Liver (tissue), 9 donors: ENCODE results near the gene NOS1. TPM values are rescaled to one million over a fixed set of nuclear protein-coding genes. Genes with fewer than 3 reads are reported as not detected.

Experiments
- DNase-seq: peaks from one replicate; pipeline ENCODE4 v3.0.0-alpha.2; 2017; ENCODE audit warnings: low spot score
- H3K27ac ChIP-seq, 2 donors: one replicate each; pipeline ENCODE4 v1.7.0; 2013; ENCODE audit warnings: inconsistent platforms in 2 of 2, low read length in 2 of 2, control low read depth in 1 of 2, low read depth in 1 of 2, mild to moderate bottlenecking in 1 of 2
- H3K27me3 ChIP-seq, 4 donors: one replicate each; pipeline versions ENCODE4 v1.6.1 to v1.7.0; 2013; ENCODE audit warnings: low read length in 3 of 4, inconsistent platforms in 1 of 4, mild to moderate bottlenecking in 1 of 4, moderate library complexity in 1 of 4; ENCODE audit not compliant: control insufficient read depth in 4 of 4, insufficient read depth in 4 of 4
- H3K36me3 ChIP-seq, 4 donors: one replicate each; pipeline versions ENCODE4 v1.6.1 to v1.7.0; 2013; ENCODE audit warnings: low read length in 3 of 4, mild to moderate bottlenecking in 3 of 4, low read depth in 1 of 4, moderate library complexity in 1 of 4; ENCODE audit not compliant: control insufficient read depth in 4 of 4, insufficient read depth in 3 of 4
- H3K4me1 ChIP-seq, 4 donors: one replicate each; pipeline versions ENCODE4 v1.6.1 to v1.7.0; 2013; ENCODE audit warnings: low read length in 3 of 4, mild to moderate bottlenecking in 3 of 4, moderate library complexity in 1 of 4; ENCODE audit not compliant: control insufficient read depth in 4 of 4, insufficient read depth in 4 of 4
- H3K4me3 ChIP-seq, 3 donors: one replicate each; pipeline versions ENCODE4 v1.6.1 to v1.7.0; 2013; ENCODE audit warnings: low read length in 3 of 3, control low read depth in 1 of 3, low read depth in 1 of 3, mild to moderate bottlenecking in 1 of 3
- H3K9ac ChIP-seq, 2 donors: one replicate each; pipeline ENCODE4 v1.7.0; 2013; ENCODE audit warnings: low read length in 2 of 2, mild to moderate bottlenecking in 2 of 2, moderate library complexity in 2 of 2, control low read depth in 1 of 2, low read depth in 1 of 2
- H3K9me3 ChIP-seq, 4 donors: one replicate each; pipeline versions ENCODE4 v1.6.1 to v1.7.0; 2013; ENCODE audit warnings: low read length in 3 of 4; ENCODE audit not compliant: control insufficient read depth in 4 of 4
- ATF3 ChIP-seq: IDR thresholded peaks from 2 replicates; pipeline ENCODE4 v1.6.1; 2016; ENCODE audit warnings: antibody characterized with exemption
- EGR1 ChIP-seq, 2 donors: IDR thresholded peaks; 2 replicates each; pipeline ENCODE4 v1.6.1; 2016 to 2018; ENCODE audit warnings: antibody characterized with exemption in 2 of 2, low read depth in 2 of 2
- FOXA2 ChIP-seq: IDR thresholded peaks from 2 replicates; pipeline ENCODE4 v1.6.1; 2016; ENCODE audit warnings: antibody characterized with exemption
- GABPA ChIP-seq, 2 donors: IDR thresholded peaks in 1 of 2; conservative IDR thresholded peaks in 1 of 2; 2 replicates each; pipeline ENCODE4 v1.6.1; 2016; ENCODE audit warnings: antibody characterized with exemption in 2 of 2, mild to moderate bottlenecking in 1 of 2, moderate library complexity in 1 of 2
- HNF4A ChIP-seq, 2 donors: conservative IDR thresholded peaks; 2 replicates each; pipeline ENCODE4 v1.6.1; 2016; ENCODE audit warnings: antibody characterized with exemption in 2 of 2, mild to moderate bottlenecking in 2 of 2
- HNF4G ChIP-seq: IDR thresholded peaks from 2 replicates; pipeline ENCODE4 v1.6.1; 2016; ENCODE audit warnings: antibody characterized with exemption
- JUND ChIP-seq, 2 donors: IDR thresholded peaks; 2 replicates each; pipeline ENCODE4 v1.6.1; 2016; ENCODE audit warnings: antibody characterized with exemption in 2 of 2
- MAX ChIP-seq: IDR thresholded peaks from 2 replicates; pipeline ENCODE4 v1.6.1; 2016; ENCODE audit warnings: antibody characterized with exemption
- NR2F2 ChIP-seq: IDR thresholded peaks from 2 replicates; pipeline ENCODE4 v1.6.1; 2016; ENCODE audit warnings: antibody characterized with exemption
- RAD21 ChIP-seq, 2 donors: IDR thresholded peaks; 2 replicates each; pipeline ENCODE4 v1.6.1; 2016; ENCODE audit warnings: antibody characterized with exemption in 2 of 2, mild to moderate bottlenecking in 2 of 2
- REST ChIP-seq: IDR thresholded peaks from 2 replicates; pipeline ENCODE4 v1.6.1; 2016; ENCODE audit warnings: antibody characterized with exemption, mild to moderate bottlenecking
- SP1 ChIP-seq: IDR thresholded peaks from 2 replicates; pipeline ENCODE4 v1.6.1; 2018; ENCODE audit warnings: antibody characterized with exemption, mild to moderate bottlenecking
- TAF1 ChIP-seq: conservative IDR thresholded peaks from 2 replicates; pipeline ENCODE4 v1.6.1; 2016; ENCODE audit warnings: antibody characterized with exemption, mild to moderate bottlenecking
- YY1 ChIP-seq: IDR thresholded peaks from 2 replicates; pipeline ENCODE4 v1.6.1; 2016; ENCODE audit warnings: antibody characterized with exemption, mild to moderate bottlenecking
- ZBTB33 ChIP-seq: IDR thresholded peaks from 2 replicates; pipeline ENCODE4 v1.6.1; 2016; ENCODE audit warnings: antibody characterized with exemption
- WGBS: extraction: QIAGEN DNeasy Blood & Tissue Kit; methylation state at CpG from one replicate; pipeline ENCODE4 v1.1.7; 2013; 5-methylcytosine and 5-hydroxymethylcytosine counted together
- polyA plus RNA-seq, 2 donors: library from polyadenylated mRNA; stranded (reverse) in 1 of 2; unstranded in 1 of 2; fragments of 200-250 nt in 1 of 2; fragments of >200 nt in 1 of 2; fragmentation: Nextera tagmentation in 1 of 2; extraction: Ambion mirVana in 1 of 2; gene quantifications; one replicate each; pipeline versions ENCODE4 v1.2.1 to v1.2.3, GENCODE V29; 2013 to 2015
- total RNA-seq, 2 donors: library from RNA; depleted of rRNA; stranded (reverse); fragments of >200 nt; gene quantifications; one replicate each; pipeline ENCODE4 v1.2.3, GENCODE V29; 2014
- donor health status: healthy.
- donor health status: healthy.
- donor health status: healthy.
- donor health status: healthy.
- donor health status: healthy.

NOS1 gene
- total and polyA plus RNA-seq, 4 donors: under 0.01 to 0.08 (median 0.01) TPM; not detected in 1

GRCh38 chr12:117404203-117404853 is 42.9 kb upstream of the NOS1 start:
- WGBS: 84% methylated on average over 4 of the region's 4 CpGs

GRCh38 chr12:117403586-117404139 is 42.2 kb upstream of the NOS1 start:
- H3K4me1 ChIP-seq: peaks cover 5 to 14% (median 8%) of the 10 kb centered on the region in 4 donors
- H3K9ac ChIP-seq: no peak overlapping the region
- TF ChIP-seq FOXA2: no peak
- no peak for TF ChIP-seq TAF1
- no peak for TF ChIP-seq NR2F2
- no peak for TF ChIP-seq RAD21 (IDR thresholded peaks at IDR 0.05)
- TF ChIP-seq ZBTB33: no peak
- TF ChIP-seq YY1: no peak
- no peak for TF ChIP-seq JUND (IDR thresholded peaks at IDR 0.05)
- TF ChIP-seq HNF4G: no peak
- no peak for TF ChIP-seq MAX
- H3K27me3 ChIP-seq: no peaks in the 10 kb centered on the region
- H3K27ac ChIP-seq: no peak overlapping the region
- no peak for DNase-seq
- no peaks in the 10 kb centered on the region for H3K36me3 ChIP-seq
- WGBS: 86% methylated on average over 3 of the region's 3 CpGs
- H3K4me3 ChIP-seq: no peak overlapping the region
- H3K9me3 ChIP-seq: peaks cover 0 to 1% (median 0%) of the 10 kb centered on the region in 4 donors

More at GRCh38 chr12:117404203-117404853, 42.9 kb upstream of the NOS1 start:
- peaks cover 7 to 15% (median 8%) of the 10 kb centered on the region in 4 donors for H3K4me1 ChIP-seq
- peaks cover 0 to 1% (median 0%) of the 10 kb centered on the region in 4 donors for H3K9me3 ChIP-seq
- H3K9ac ChIP-seq: no peak overlapping the region
- no peak overlapping the region for H3K27ac ChIP-seq
- TF ChIP-seq ZBTB33 (no peak), MAX (no peak), EGR1 (IDR thresholded peaks at IDR 0.05; ENCODE audit: low read depth in 2 of 2) (no peak), RAD21 (IDR thresholded peaks at IDR 0.05) (no peak), GABPA (IDR thresholded peaks at IDR 0.05 in 1 of 2, conservative IDR thresholded peaks at IDR 0.05 in 1 of 2) (no peak), SP1 (no peak)
- no peaks in the 10 kb centered on the region for H3K27me3 ChIP-seq
- no peak for DNase-seq
- no peak overlapping the region for H3K4me3 ChIP-seq
- no peaks in the 10 kb centered on the region for H3K36me3 ChIP-seq

DNA sequence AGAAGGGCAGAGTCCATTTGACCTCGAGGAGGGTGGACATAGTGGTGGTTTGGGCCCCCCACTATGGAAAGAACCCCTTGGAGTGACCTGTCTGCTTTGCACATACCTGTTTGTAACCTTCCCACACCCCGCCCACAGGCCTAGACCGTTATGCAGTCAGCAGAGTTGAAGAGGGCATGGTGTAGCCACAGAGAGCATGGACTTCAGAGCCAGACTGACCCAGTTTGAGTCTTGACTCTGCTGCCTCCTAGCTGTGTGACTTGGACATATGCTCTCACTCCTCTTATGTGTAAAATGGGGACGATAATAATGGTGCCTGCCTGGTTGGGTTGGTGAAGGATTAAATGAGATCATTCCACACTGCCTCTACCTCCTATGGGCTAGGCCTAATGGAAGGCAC is 40.9 kb upstream of the NOS1 start:
- WGBS: 64% methylated on average over 4 of the region's 4 CpGs
- DNase-seq: no peak
- TF ChIP-seq FOXA2: no peak
- TF ChIP-seq NR2F2: no peak
- peak in 1 of 2 donors; percentile 45 for TF ChIP-seq HNF4A (conservative IDR thresholded peaks at IDR 0.05)
- TF ChIP-seq EGR1 (IDR thresholded peaks at IDR 0.05; ENCODE audit: low read depth in 2 of 2): no peak
- no peak for TF ChIP-seq GABPA (IDR thresholded peaks at IDR 0.05 in 1 of 2, conservative IDR thresholded peaks at IDR 0.05 in 1 of 2)
- TF ChIP-seq REST: no peak
- no peak for TF ChIP-seq SP1
- TF ChIP-seq MAX: no peak
- TF ChIP-seq ATF3: no peak
- no peak for TF ChIP-seq HNF4G

More for the DNA sequence above, 40.9 kb upstream of the NOS1 start:
- Histone ChIP-seq H3K9ac (no peak overlapping the region), H3K27me3 (no peaks in the 10 kb centered on the region), H3K4me1 (peaks cover 0 to 5% (median 0%) of the 10 kb centered on the region in 4 donors), H3K4me3 (no peak overlapping the region), H3K27ac (no peak overlapping the region), H3K36me3 (no peaks in the 10 kb centered on the region), H3K9me3 (peaks cover 0 to 1% (median under 1%) of the 10 kb centered on the region in 4 donors)
